Ramos (cell line): ENCODE data around the gene SLC2A1.

Experiments used
- in situ Hi-C: fragments of 300-500 bp; cut with MboI; formaldehyde crosslinking; loops from one replicate; pipeline ENCODE4 v1.14.3; 2022; ENCODE audit warnings: low sequenced_read_pairs; ENCODE audit not compliant: unreplicated experiment

The SLC2A1 gene

GRCh38 chr1:42931911-42932422, 26.7 kb downstream of the SLC2A1 start:
- in situ Hi-C loops = no loop called here

GRCh38 chr1:42931108-42931539, 27.5 kb downstream of the SLC2A1 start:
- in situ Hi-C loops = no loop called here

- in situ Hi-C loops = no loop called here
These were observed 28.2 kb downstream of the SLC2A1 start for GRCh38 chr1:42930178-42931107.

- in situ Hi-C loops = no loop called here
These were observed 29.1 kb downstream of the SLC2A1 start for GRCh38 chr1:42929434-42930177.

- in situ Hi-C loops = no loop called here
These were observed 29.8 kb downstream of the SLC2A1 start for GRCh38 chr1:42928859-42929258.

- in situ Hi-C loops = no loop called here
These were observed 30.7 kb downstream of the SLC2A1 start for GRCh38 chr1:42927920-42928505.

GRCh38 chr1:42927274-42927841, 31.3 kb downstream of the SLC2A1 start:
- in situ Hi-C loops = no loop called here

GRCh38 chr1:42926879-42927242, 31.8 kb downstream of the SLC2A1 start:
- in situ Hi-C loops = no loop called here

GRCh38 chr1:42926235-42926878, 32.3 kb downstream of the SLC2A1 start:
- in situ Hi-C loops = no loop called here

- in situ Hi-C loops = loop anchor here (5.0 kb wide), 1 partner anchor 147 kb away; no protein-coding TSS in a partner anchor
These were observed 33.6 kb downstream of the SLC2A1 start for GRCh38 chr1:42924851-42925760.

- in situ Hi-C loops = loop anchor here (5.0 kb wide), 1 partner anchor 148 kb away; no protein-coding TSS in a partner anchor
These were observed 34.4 kb downstream of the SLC2A1 start for GRCh38 chr1:42924082-42924850.

GRCh38 chr1:42923367-42924081, 35.1 kb downstream of the SLC2A1 start:
- in situ Hi-C loops = loop anchor here (5.0 kb wide), 1 partner anchor 149 kb away; no protein-coding TSS in a partner anchor

GRCh38 chr1:42922687-42923366, 35.8 kb downstream of the SLC2A1 start:
- in situ Hi-C loops = loop anchor here (5.0 kb wide), 1 partner anchor 149 kb away; no protein-coding TSS in a partner anchor

- in situ Hi-C loops = loop anchor here (5.0 kb wide), 1 partner anchor 151 kb away; no protein-coding TSS in a partner anchor
These were observed 36.9 kb downstream of the SLC2A1 start for GRCh38 chr1:42921769-42922168.

GRCh38 chr1:42919651-42920050, 39.0 kb downstream of the SLC2A1 start:
- in situ Hi-C loops = loop anchor here (5.0 kb wide), 1 partner anchor 153 kb away; no protein-coding TSS in a partner anchor

GRCh38 chr1:42917241-42917495, 41.5 kb downstream of the SLC2A1 start:
- in situ Hi-C loops = no loop called here

GRCh38 chr1:42915456-42915855, 43.2 kb downstream of the SLC2A1 start:
- in situ Hi-C loops = no loop called here
